Immature natural killer cell (primary cell): ENCODE data around the gene TOMM22. TPM values are rescaled to one million over a fixed set of nuclear protein-coding genes. Genes with fewer than 3 reads are reported as not detected.

Experiments used
- polyA plus RNA-seq, 3 donors: library from polyadenylated mRNA; unstranded; fragments of 300-500 nt; fragmentation: Illumina TruSeq; gene quantifications; one replicate each; pipeline ENCODE4 v1.2.3, GENCODE V29; 2021

Gene TOMM22
- polyA plus RNA-seq, 3 donors from 2014 or later = 56.0 to 94.4 (median 68.8) TPM

Other genes starting within 250 kb of the TOMM22 start
- not detected for gene KCNJ4, start 226.8 kb upstream of the TOMM22 start, polyA plus RNA-seq
- under 1 TPM in 1 of 3 donors, not detected in 2; 0.56 TPM for gene KDELR3, start 213.9 kb upstream of the TOMM22 start, polyA plus RNA-seq
- 10 to 100 TPM; 25.9 to 59.1 (median 26.9) TPM for gene DDX17, start 175.6 kb upstream of the TOMM22 start, polyA plus RNA-seq
- gene DMC1, start 111.8 kb upstream of the TOMM22 start, polyA plus RNA-seq = 1 to 10 TPM in 1 of 3 donors, under 1 TPM in 1, not detected in 1; 0.33 to 1.5 TPM
- not detected for gene FAM227A, start 25.6 kb upstream of the TOMM22 start, polyA plus RNA-seq
- 1 to 10 TPM; 1.0 to 5.1 (median 4.5) TPM for gene CBY1, start 25.3 kb upstream of the TOMM22 start, polyA plus RNA-seq
- 10 to 100 TPM; 10.6 to 17.9 (median 11.2) TPM for gene JOSD1, start 19.0 kb downstream of the TOMM22 start, polyA plus RNA-seq
- gene GTPBP1, start 24.0 kb downstream of the TOMM22 start, polyA plus RNA-seq = 10 to 100 TPM; 13.0 to 35.5 (median 15.4) TPM
- gene SUN2, start 74.0 kb downstream of the TOMM22 start, polyA plus RNA-seq = 100 to 1,000 TPM; 444 to 668 (median 473) TPM
- gene DNAL4, start 112.2 kb downstream of the TOMM22 start, polyA plus RNA-seq = 10 to 100 TPM; 16.7 to 16.9 (median 16.8) TPM
- gene NPTXR, start 162.1 kb downstream of the TOMM22 start, polyA plus RNA-seq = 1 to 10 TPM in 1 of 3 donors, under 1 TPM in 2; 0.59 to 1.4 (median 0.66) TPM
- gene CBX6, start 190.3 kb downstream of the TOMM22 start, polyA plus RNA-seq = 10 to 100 TPM in 1 of 3 donors, 1 to 10 TPM in 2; 5.2 to 16.1 (median 6.3) TPM